Caco-2 (cell line): ENCODE data around the gene CEP72. TPM values are rescaled to one million over a fixed set of nuclear protein-coding genes. Genes with fewer than 3 reads are reported as not detected.

Source experiments
- BruUV-seq: library from RNA; stranded (reverse); fragments of 400-500 nt; replicated peaks from 2 replicates; lab custom pipeline; 2021; lab: Mats Ljungman, UMichigan
- CTCF ChIA-PET: fragments of 300-600 bp; sonication (Branson Sonifier 250); formaldehyde crosslinking; loops from one replicate; lab custom pipeline; 2022; ENCODE audit warnings: antibody characterized with exemption; lab: Charles Lee
- POLR2A ChIA-PET: fragments of 300-600 bp; sonication (Branson Sonifier 250); formaldehyde crosslinking; loops from one replicate; lab custom pipeline; 2022; ENCODE audit warnings: antibody characterized with exemption; lab: Charles Lee
- DNase-seq, 2 experiments: peaks; one replicate each; pipeline versions ENCODE4 v3.0.0 to v3.0.0-alpha.2; 2020 to 2022
- H3K27me3 ChIP-seq: replicated peaks from 2 replicates; pipeline ENCODE4 v1.6.0; 2011; ENCODE audit warnings: low read length; ENCODE audit not compliant: control insufficient read depth, insufficient read depth
- H3K36me3 ChIP-seq: 2 replicates; pipeline ENCODE4 v1.5.1; 2011; ENCODE audit warnings: low read length; ENCODE audit not compliant: control insufficient read depth, insufficient read depth
- H3K4me1 ChIP-seq: fragments of 250-450 bp; sonication (Bioruptor Pico); 2 replicates; pipeline ENCODE4 v1.5.1; 2020; ENCODE audit warnings: mild to moderate bottlenecking
- H3K4me3 ChIP-seq: 2 replicates; pipeline ENCODE4 v1.5.1; 2011; ENCODE audit warnings: low read depth, mild to moderate bottlenecking, control low read depth, low read length
- H3K9me3 ChIP-seq: fragments of 250-450 bp; sonication (Bioruptor Pico); 2 replicates; pipeline ENCODE4 v1.5.1; 2020; ENCODE audit warnings: mild to moderate bottlenecking, moderate library complexity
- H3K27ac Mint-ChIP-seq: one replicate; pipeline ENCODE4 v1.8.0; 2022; ENCODE audit warnings: mixed read lengths; ENCODE audit not compliant: unreplicated experiment
- H3K27me3 Mint-ChIP-seq: one replicate; pipeline ENCODE4 v1.8.0; 2022; ENCODE audit warnings: mixed read lengths; ENCODE audit not compliant: insufficient read depth, unreplicated experiment
- H3K36me3 Mint-ChIP-seq: one replicate; pipeline ENCODE4 v1.8.0; 2022; ENCODE audit warnings: mild to moderate bottlenecking, mixed read lengths; ENCODE audit not compliant: insufficient read depth, unreplicated experiment
- H3K4me1 Mint-ChIP-seq: one replicate; pipeline ENCODE4 v1.8.0; 2022; ENCODE audit warnings: low read depth, mixed read lengths; ENCODE audit not compliant: unreplicated experiment
- H3K4me3 Mint-ChIP-seq: one replicate; pipeline ENCODE4 v1.8.0; 2022; ENCODE audit warnings: mild to moderate bottlenecking, moderate library complexity, mixed read lengths; ENCODE audit not compliant: unreplicated experiment
- H3K9me3 Mint-ChIP-seq: one replicate; pipeline ENCODE4 v1.8.0; 2022; ENCODE audit warnings: mixed read lengths; ENCODE audit not compliant: unreplicated experiment
- CTCF ChIP-seq, 2 experiments: fragments of 200-600 bp in 1 of 2; IDR thresholded peaks; 1 replicate in 1 of 2; 2 replicates in 1 of 2; pipeline versions ENCODE4 v1.5.1 to v1.8.0; 2011 to 2022; ENCODE audit warnings: antibody characterized with exemption in 1 of 2, control low read depth in 1 of 2, inconsistent platforms in 1 of 2, low read depth in 1 of 2, low read length in 1 of 2, mild to moderate bottlenecking in 1 of 2, moderate library complexity in 1 of 2; ENCODE audit not compliant: insufficient read depth in 1 of 2, severe bottlenecking in 1 of 2, unreplicated experiment in 1 of 2
- intact Hi-C: fragments of 100-400 bp; cut with micrococcal nuclease; formaldehyde crosslinking; loops from one replicate; pipeline ENCODE4 v1.10.0; 2022; ENCODE audit not compliant: unreplicated experiment
- total RNA-seq: library from RNA; stranded (reverse); gene quantifications from 2 replicates; pipeline ENCODE4 v1.2.3, GENCODE V29; 2022

CEP72 gene
- total RNA-seq, 1 experiment from 2014 or later: 36.6 TPM

GRCh38 chr5:665956-666711 is 54.0 kb downstream of the CEP72 start:
- Histone ChIP-seq H3K9me3 (no peaks in the 10 kb centered on the region), H3K36me3 (peaks cover 3% of the 10 kb centered on the region), H3K27me3 (no peaks in the 10 kb centered on the region), H3K4me3 (no peak overlapping the region), H3K4me1 (no peaks in the 10 kb centered on the region; the same call in 1 of the 2 replicates)
- Mint-ChIP-seq H3K36me3 (peaks cover 36% of the 10 kb centered on the region), H3K27ac (no peak overlapping the region), H3K9me3 (peaks cover 3% of the 10 kb centered on the region), H3K4me3 (no peak overlapping the region), H3K27me3 (no peaks in the 10 kb centered on the region), H3K4me1 (no peaks in the 10 kb centered on the region)
- intact Hi-C loops: no loop called here
- TF ChIP-seq CTCF (IDR thresholded peaks at IDR 0.05; ENCODE audit: insufficient read depth in 1 of 2, low read depth in 1 of 2, low read length in 1 of 2, severe bottlenecking in 1 of 2, unreplicated experiment in 1 of 2): no peak
- POLR2A ChIA-PET: no interaction called here
- DNase-seq: no peak
- CTCF ChIA-PET: no interaction called here
- BruUV-seq: no TSS peak

- intact Hi-C loops: no loop called here
- peaks cover 1% of the 10 kb centered on the region for H3K36me3 ChIP-seq
- H3K4me3 ChIP-seq: no peak overlapping the region
- no peak overlapping the region for H3K4me3 Mint-ChIP-seq
- no peaks in the 10 kb centered on the region for H3K9me3 ChIP-seq
- ChIA-PET POLR2A (no interaction called here), CTCF (no interaction called here)
- BruUV-seq: no TSS peak
- H3K27me3 ChIP-seq: no peaks in the 10 kb centered on the region
- H3K4me1 ChIP-seq: peaks cover 8% of the 10 kb centered on the region
- H3K9me3 Mint-ChIP-seq: no peaks in the 10 kb centered on the region
- DNase-seq: no peak
- H3K4me1 Mint-ChIP-seq: no peaks in the 10 kb centered on the region
- H3K36me3 Mint-ChIP-seq: peaks cover 30% of the 10 kb centered on the region
- no peak for TF ChIP-seq CTCF (IDR thresholded peaks at IDR 0.05; ENCODE audit: insufficient read depth in 1 of 2, low read depth in 1 of 2, low read length in 1 of 2, severe bottlenecking in 1 of 2, unreplicated experiment in 1 of 2)
- H3K27me3 Mint-ChIP-seq: no peaks in the 10 kb centered on the region
- no peak overlapping the region for H3K27ac Mint-ChIP-seq
Observed at GRCh38 chr5:666816-667498, 54.8 kb downstream of the CEP72 start.

GRCh38 chr5:668283-668995 is 56.3 kb downstream of the CEP72 start:
- peaks cover 38% of the 10 kb centered on the region for H3K36me3 Mint-ChIP-seq
- H3K4me3 Mint-ChIP-seq: no peak overlapping the region
- no peaks in the 10 kb centered on the region for H3K4me1 Mint-ChIP-seq
- no peaks in the 10 kb centered on the region for H3K9me3 Mint-ChIP-seq
- DNase-seq: no peak
- peaks cover 14% of the 10 kb centered on the region for H3K4me1 ChIP-seq
- H3K27ac Mint-ChIP-seq: no peak overlapping the region
- no peaks in the 10 kb centered on the region for H3K9me3 ChIP-seq
- H3K36me3 ChIP-seq: no peaks in the 10 kb centered on the region; the same call in 1 of the 2 replicates
- ChIA-PET CTCF (no interaction called here), POLR2A (no interaction called here)
- no peak overlapping the region for H3K4me3 ChIP-seq
- no peaks in the 10 kb centered on the region for H3K27me3 ChIP-seq
- intact Hi-C loops: no loop called here
- BruUV-seq: no TSS peak
- H3K27me3 Mint-ChIP-seq: no peaks in the 10 kb centered on the region
- TF ChIP-seq CTCF (IDR thresholded peaks at IDR 0.05; ENCODE audit: insufficient read depth in 1 of 2, low read depth in 1 of 2, low read length in 1 of 2, severe bottlenecking in 1 of 2, unreplicated experiment in 1 of 2): no peak
